HG03066 (cell line): ENCODE measurements around the gene ZNF423.

Experiments used
- ATAC-seq: cut with Tn5 transposase; IDR thresholded peaks from one replicate; pipeline ENCODE4 v1.9.1; 2021; ENCODE audit warnings: low read depth; ENCODE audit not compliant: unreplicated experiment

The ZNF423 gene

GRCh38 chr16:49793244-49793643 is 62.7 kb downstream of the ZNF423 start:
- no peak for ATAC-seq

GRCh38 chr16:49789616-49790015 is 66.3 kb downstream of the ZNF423 start:
- ATAC-seq: no peak

- ATAC-seq: no peak
Observed at GRCh38 chr16:49788986-49789385, 66.9 kb downstream of the ZNF423 start.

- no peak for ATAC-seq
Observed at GRCh38 chr16:49788572-49788971, 67.3 kb downstream of the ZNF423 start.

- no peak for ATAC-seq
Observed at GRCh38 chr16:49786926-49787557, 68.9 kb downstream of the ZNF423 start.

GRCh38 chr16:49785970-49786369 is 69.9 kb downstream of the ZNF423 start:
- ATAC-seq: no peak

- ATAC-seq: no peak
Observed at GRCh38 chr16:49782405-49782804, 73.5 kb downstream of the ZNF423 start.

GRCh38 chr16:49781401-49781800 is 74.5 kb downstream of the ZNF423 start:
- no peak for ATAC-seq

GRCh38 chr16:49780433-49780832 is 75.5 kb downstream of the ZNF423 start:
- ATAC-seq: no peak

GRCh38 chr16:49779979-49780378 is 75.9 kb downstream of the ZNF423 start:
- no peak for ATAC-seq

GRCh38 chr16:49778202-49778930 is 77.5 kb downstream of the ZNF423 start:
- ATAC-seq: no peak

GRCh38 chr16:49776734-49777133 is 79.2 kb downstream of the ZNF423 start:
- no peak for ATAC-seq

GRCh38 chr16:49776085-49776595 is 79.8 kb downstream of the ZNF423 start:
- no peak for ATAC-seq

- no peak for ATAC-seq
Observed at GRCh38 chr16:49775581-49775980, 80.3 kb downstream of the ZNF423 start.

GRCh38 chr16:49775018-49775417 is 80.9 kb downstream of the ZNF423 start:
- ATAC-seq: no peak

- no peak for ATAC-seq
Observed at GRCh38 chr16:49773534-49774475, 82.1 kb downstream of the ZNF423 start.

- no peak for ATAC-seq
Observed at GRCh38 chr16:49767998-49768397, 87.9 kb downstream of the ZNF423 start.

- ATAC-seq: no peak
Observed at GRCh38 chr16:49767414-49767813, 88.5 kb downstream of the ZNF423 start.

GRCh38 chr16:49766225-49766624 is 89.7 kb downstream of the ZNF423 start:
- ATAC-seq: no peak

GRCh38 chr16:49763826-49764225 is 92.1 kb downstream of the ZNF423 start:
- no peak for ATAC-seq

GRCh38 chr16:49760815-49761214 is 95.1 kb downstream of the ZNF423 start:
- ATAC-seq: no peak
